Mesenteric fat pad (tissue), 1 donor: Measurements from ENCODE around the gene ACTRT2. TPM values are rescaled to one million over a fixed set of nuclear protein-coding genes. Genes with fewer than 3 reads are reported as not detected.

Source experiments
- DNase-seq: peaks from one replicate; pipeline ENCODE4 v3.0.0-alpha.2; 2020; ENCODE audit warnings: low spot score
- total RNA-seq: library from RNA; stranded (reverse); fragmentation: NEBNext Ultra II Directional; extraction: Animal tissue kit (Norgen Biotek cat#: 25700); gene quantifications from one replicate; pipeline ENCODE4 v1.2.1, GENCODE V29; 2021
- donor health status: DM: yes; HTN: yes; CAD: no.

The ACTRT2 gene
- total RNA-seq, 1 donor from 2014 or later, result not detected

GRCh38 chr1:3050603-3051002, 29.3 kb downstream of the ACTRT2 start:
- no peak for DNase-seq

- no peak for DNase-seq
Observed at GRCh38 chr1:3051270-3052268, 30.3 kb downstream of the ACTRT2 start.

- peak; percentile 80 for DNase-seq
Observed at GRCh38 chr1:3052501-3052900, 31.2 kb downstream of the ACTRT2 start.

GRCh38 chr1:3053366-3053980, 32.2 kb downstream of the ACTRT2 start:
- peak; percentile 76 for DNase-seq

GRCh38 chr1:3053986-3054385, 32.7 kb downstream of the ACTRT2 start:
- DNase-seq, result peak; percentile 45

- peak; percentile 53 for DNase-seq
Observed at GRCh38 chr1:3054474-3054873, 33.2 kb downstream of the ACTRT2 start.

- peak; percentile 55 for DNase-seq
Observed at GRCh38 chr1:3055051-3055450, 33.8 kb downstream of the ACTRT2 start.

- no peak for DNase-seq
Observed at GRCh38 chr1:3056641-3057040, 35.4 kb downstream of the ACTRT2 start.

- no peak for DNase-seq
Observed at GRCh38 chr1:3058263-3059030, 37.2 kb downstream of the ACTRT2 start.

GRCh38 chr1:3060127-3060526, 38.9 kb downstream of the ACTRT2 start:
- peak; percentile 84 for DNase-seq

- DNase-seq, result peak; percentile 83
Observed at GRCh38 chr1:3060601-3061551, 39.6 kb downstream of the ACTRT2 start.

- peak; percentile 59 for DNase-seq
Observed at GRCh38 chr1:3061566-3061965, 40.3 kb downstream of the ACTRT2 start.

GRCh38 chr1:3061981-3062615, 40.8 kb downstream of the ACTRT2 start:
- DNase-seq, result peak; percentile 85

- peak; percentile 75 for DNase-seq
Observed at GRCh38 chr1:3062616-3063378, 41.5 kb downstream of the ACTRT2 start.

- DNase-seq, result peak; percentile 84
Observed at GRCh38 chr1:3063379-3064295, 42.4 kb downstream of the ACTRT2 start.

- peak; percentile 53 for DNase-seq
Observed at GRCh38 chr1:3064296-3064850, 43.1 kb downstream of the ACTRT2 start.

- peak; percentile 59 for DNase-seq
Observed at GRCh38 chr1:3064901-3065300, 43.6 kb downstream of the ACTRT2 start.

GRCh38 chr1:3065396-3065795, 44.1 kb downstream of the ACTRT2 start:
- peak; percentile 55 for DNase-seq
